ENCODE data around the gene DDB1.

DDB1 gene

DNA sequence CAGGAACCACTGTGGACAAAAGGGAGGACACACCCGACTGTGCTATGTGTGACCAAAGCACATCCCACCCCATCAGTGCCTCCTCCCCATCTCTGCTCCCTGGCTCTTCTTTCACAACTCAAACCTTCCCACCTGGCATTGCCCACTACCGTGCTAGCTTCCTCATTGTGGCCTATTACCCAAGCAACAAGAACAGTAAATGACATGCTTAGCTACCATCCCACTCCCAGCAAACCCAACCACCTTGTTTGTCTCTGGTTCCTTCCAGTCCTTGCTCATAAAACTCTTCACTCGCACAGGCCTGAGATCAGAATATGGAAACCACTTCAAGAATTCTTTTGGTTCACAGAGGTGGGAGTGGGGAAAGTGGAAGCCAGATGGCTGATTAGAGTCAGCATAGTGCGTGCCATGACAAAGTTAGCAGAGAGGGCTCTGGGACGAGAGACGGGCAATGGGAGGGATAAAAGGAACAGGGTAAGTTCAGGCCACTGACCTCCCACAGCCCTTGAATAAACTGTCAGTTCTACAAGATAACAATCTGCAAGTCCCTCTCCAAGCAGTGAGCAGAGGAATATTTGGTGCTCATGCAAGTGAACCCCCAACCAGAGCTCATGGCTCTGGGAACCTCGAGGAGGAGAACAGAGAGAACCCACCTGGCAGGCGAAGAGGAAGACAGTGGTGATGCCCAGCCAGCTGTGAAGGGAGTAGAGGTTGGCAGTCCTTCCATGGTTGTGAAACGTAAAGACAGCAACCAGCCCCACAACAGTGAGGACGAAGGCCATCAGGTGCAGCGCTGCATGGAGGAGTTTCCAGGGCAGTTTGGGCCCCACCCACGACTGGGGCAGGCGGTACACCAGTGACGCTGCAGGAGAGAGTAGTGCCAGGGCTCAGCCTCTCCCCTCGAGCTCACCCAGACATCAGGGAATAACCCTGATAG lies 20.5 kb upstream of the DDB1 start:
- Histone ChIP-seq H3K9ac (ENCODE audit: low read length) (no peak overlapping the region), H3K4me3 (ENCODE audit: low read length) (no peak overlapping the region), H3K27me3 (replicated peaks; ENCODE audit: control insufficient read depth, insufficient read depth, low read length) (no peaks in the 10 kb centered on the region), H3K4me1 (ENCODE audit: control insufficient read depth, insufficient read depth, low read length) (peaks cover 12% of the 10 kb centered on the region), H3K36me3 (ENCODE audit: control insufficient read depth, insufficient read depth, low read length, severe bottlenecking) (peaks cover 51% of the 10 kb centered on the region), H3K9me3 (ENCODE audit: control insufficient read depth, low read length) (no peaks in the 10 kb centered on the region)
- no peak for DNase-seq (ENCODE audit: low read depth)

GRCh38 chr11:61352038-61352437 lies 19.1 kb upstream of the DDB1 start:
- Histone ChIP-seq H3K36me3 (ENCODE audit: control insufficient read depth, insufficient read depth, low read length, severe bottlenecking) (peaks cover 49% of the 10 kb centered on the region), H3K27me3 (replicated peaks; ENCODE audit: control insufficient read depth, insufficient read depth, low read length) (no peaks in the 10 kb centered on the region), H3K9ac (ENCODE audit: low read length) (no peak overlapping the region), H3K9me3 (ENCODE audit: control insufficient read depth, low read length) (no peaks in the 10 kb centered on the region), H3K4me3 (ENCODE audit: low read length) (no peak overlapping the region), H3K4me1 (ENCODE audit: control insufficient read depth, insufficient read depth, low read length) (peaks cover 12% of the 10 kb centered on the region)
- DNase-seq (ENCODE audit: low read depth) = no peak

- Histone ChIP-seq H3K9me3 (ENCODE audit: control insufficient read depth, low read length) (no peaks in the 10 kb centered on the region), H3K36me3 (ENCODE audit: control insufficient read depth, insufficient read depth, low read length, severe bottlenecking) (peaks cover 49% of the 10 kb centered on the region), H3K4me1 (ENCODE audit: control insufficient read depth, insufficient read depth, low read length) (peaks cover 12% of the 10 kb centered on the region), H3K4me3 (ENCODE audit: low read length) (no peak overlapping the region), H3K27me3 (replicated peaks; ENCODE audit: control insufficient read depth, insufficient read depth, low read length) (no peaks in the 10 kb centered on the region), H3K9ac (ENCODE audit: low read length) (no peak overlapping the region)
- no peak for DNase-seq (ENCODE audit: low read depth)
These were observed 17.9 kb upstream of the DDB1 start for GRCh38 chr11:61350803-61351202.

DNA sequence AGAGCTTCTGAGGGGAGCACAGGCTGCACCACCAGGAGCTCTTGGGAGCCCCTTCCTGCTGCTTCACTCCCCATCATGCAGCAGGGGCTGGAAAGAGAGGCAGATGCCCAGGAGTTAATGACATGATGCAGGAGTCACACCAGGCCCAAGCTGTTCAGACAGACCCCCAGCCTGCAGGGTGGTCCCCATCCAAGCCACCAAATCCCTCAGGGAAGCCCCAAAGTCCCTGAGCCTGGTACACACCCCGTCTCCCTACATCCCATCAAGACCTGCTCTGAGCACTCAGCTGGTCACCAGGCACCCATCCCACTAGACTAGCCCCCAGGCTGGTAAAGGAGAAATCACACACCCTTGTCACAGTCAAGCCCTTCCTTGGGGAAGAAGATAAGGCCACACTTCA lies 17.4 kb upstream of the DDB1 start:
- H3K9ac ChIP-seq (ENCODE audit: low read length) = no peak overlapping the region
- no peaks in the 10 kb centered on the region for H3K27me3 ChIP-seq (replicated peaks; ENCODE audit: control insufficient read depth, insufficient read depth, low read length)
- H3K9me3 ChIP-seq (ENCODE audit: control insufficient read depth, low read length) = no peaks in the 10 kb centered on the region
- DNase-seq (ENCODE audit: low read depth) = no peak
- H3K4me1 ChIP-seq (ENCODE audit: control insufficient read depth, insufficient read depth, low read length) = peaks cover 12% of the 10 kb centered on the region
- H3K36me3 ChIP-seq (ENCODE audit: control insufficient read depth, insufficient read depth, low read length, severe bottlenecking) = peaks cover 49% of the 10 kb centered on the region
- no peak overlapping the region for H3K4me3 ChIP-seq (ENCODE audit: low read length)

DNA sequence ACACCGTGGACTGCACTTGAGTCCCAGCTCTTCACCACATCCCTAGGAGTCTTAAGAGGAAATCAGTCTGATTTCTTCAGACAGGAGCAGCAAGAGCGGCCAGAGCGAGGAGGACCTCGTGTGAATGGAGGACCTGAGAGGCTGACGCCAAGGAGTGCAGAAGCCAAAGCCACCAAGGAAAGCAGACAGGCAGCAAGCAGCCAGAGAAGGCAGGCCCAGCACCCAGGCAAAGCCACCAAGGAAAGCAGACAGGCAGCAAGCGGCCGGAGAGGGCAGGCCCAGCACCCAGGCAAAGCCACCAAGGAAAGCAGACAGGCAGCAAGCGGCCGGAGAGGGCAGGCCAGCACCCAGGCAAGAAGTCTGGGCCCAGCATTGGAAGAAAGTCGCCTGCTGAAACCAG lies 17.0 kb upstream of the DDB1 start:
- Histone ChIP-seq H3K9me3 (ENCODE audit: control insufficient read depth, low read length) (no peaks in the 10 kb centered on the region), H3K36me3 (ENCODE audit: control insufficient read depth, insufficient read depth, low read length, severe bottlenecking) (peaks cover 49% of the 10 kb centered on the region), H3K4me1 (ENCODE audit: control insufficient read depth, insufficient read depth, low read length) (peaks cover 12% of the 10 kb centered on the region), H3K4me3 (ENCODE audit: low read length) (no peak overlapping the region), H3K9ac (ENCODE audit: low read length) (no peak overlapping the region), H3K27me3 (replicated peaks; ENCODE audit: control insufficient read depth, insufficient read depth, low read length) (no peaks in the 10 kb centered on the region)
- no peak for DNase-seq (ENCODE audit: low read depth)

DNA sequence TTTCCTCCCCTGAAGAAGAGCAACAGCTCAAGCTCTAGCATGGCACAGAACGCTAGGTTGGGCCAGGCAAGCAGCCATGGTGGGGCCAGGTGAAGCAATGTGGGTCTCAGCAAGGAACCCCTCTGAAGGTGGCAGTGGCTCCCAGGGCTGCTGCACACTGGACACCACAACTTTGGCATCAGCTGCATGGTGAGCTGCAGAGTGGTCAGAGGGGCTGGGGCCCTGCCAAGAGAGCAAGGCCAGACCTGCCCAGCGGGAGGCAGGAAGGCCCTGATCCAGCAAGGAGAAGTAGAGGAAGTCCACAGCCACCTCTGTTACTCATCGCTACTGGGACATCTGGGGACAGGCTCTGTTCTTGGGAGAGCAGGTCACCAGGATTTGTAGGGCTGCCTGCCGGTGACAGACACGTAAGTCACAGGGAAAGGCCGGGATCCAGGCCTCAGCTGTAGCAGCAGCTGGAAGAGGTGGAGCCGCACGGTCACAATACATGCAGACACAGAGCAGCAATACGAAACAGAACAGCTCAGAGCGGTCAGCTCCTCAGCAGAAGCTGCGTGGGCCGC lies 16.4 kb upstream of the DDB1 start:
- Histone ChIP-seq H3K27me3 (replicated peaks; ENCODE audit: control insufficient read depth, insufficient read depth, low read length) (no peaks in the 10 kb centered on the region), H3K36me3 (ENCODE audit: control insufficient read depth, insufficient read depth, low read length, severe bottlenecking) (peaks cover 45% of the 10 kb centered on the region), H3K4me1 (ENCODE audit: control insufficient read depth, insufficient read depth, low read length) (peaks cover 12% of the 10 kb centered on the region), H3K9me3 (ENCODE audit: control insufficient read depth, low read length) (no peaks in the 10 kb centered on the region), H3K4me3 (ENCODE audit: low read length) (no peak overlapping the region), H3K9ac (ENCODE audit: low read length) (no peak overlapping the region)
- no peak for DNase-seq (ENCODE audit: low read depth)

GRCh38 chr11:61347916-61348461 lies 15.1 kb upstream of the DDB1 start:
- H3K4me3 ChIP-seq (ENCODE audit: low read length) = no peak overlapping the region
- no peaks in the 10 kb centered on the region for H3K9me3 ChIP-seq (ENCODE audit: control insufficient read depth, low read length)
- DNase-seq (ENCODE audit: low read depth) = no peak
- H3K4me1 ChIP-seq (ENCODE audit: control insufficient read depth, insufficient read depth, low read length) = peaks cover 12% of the 10 kb centered on the region
- H3K36me3 ChIP-seq (ENCODE audit: control insufficient read depth, insufficient read depth, low read length, severe bottlenecking) = peaks cover 34% of the 10 kb centered on the region
- no peak overlapping the region for H3K9ac ChIP-seq (ENCODE audit: low read length)
- H3K27me3 ChIP-seq (replicated peaks; ENCODE audit: control insufficient read depth, insufficient read depth, low read length) = no peaks in the 10 kb centered on the region

DNA sequence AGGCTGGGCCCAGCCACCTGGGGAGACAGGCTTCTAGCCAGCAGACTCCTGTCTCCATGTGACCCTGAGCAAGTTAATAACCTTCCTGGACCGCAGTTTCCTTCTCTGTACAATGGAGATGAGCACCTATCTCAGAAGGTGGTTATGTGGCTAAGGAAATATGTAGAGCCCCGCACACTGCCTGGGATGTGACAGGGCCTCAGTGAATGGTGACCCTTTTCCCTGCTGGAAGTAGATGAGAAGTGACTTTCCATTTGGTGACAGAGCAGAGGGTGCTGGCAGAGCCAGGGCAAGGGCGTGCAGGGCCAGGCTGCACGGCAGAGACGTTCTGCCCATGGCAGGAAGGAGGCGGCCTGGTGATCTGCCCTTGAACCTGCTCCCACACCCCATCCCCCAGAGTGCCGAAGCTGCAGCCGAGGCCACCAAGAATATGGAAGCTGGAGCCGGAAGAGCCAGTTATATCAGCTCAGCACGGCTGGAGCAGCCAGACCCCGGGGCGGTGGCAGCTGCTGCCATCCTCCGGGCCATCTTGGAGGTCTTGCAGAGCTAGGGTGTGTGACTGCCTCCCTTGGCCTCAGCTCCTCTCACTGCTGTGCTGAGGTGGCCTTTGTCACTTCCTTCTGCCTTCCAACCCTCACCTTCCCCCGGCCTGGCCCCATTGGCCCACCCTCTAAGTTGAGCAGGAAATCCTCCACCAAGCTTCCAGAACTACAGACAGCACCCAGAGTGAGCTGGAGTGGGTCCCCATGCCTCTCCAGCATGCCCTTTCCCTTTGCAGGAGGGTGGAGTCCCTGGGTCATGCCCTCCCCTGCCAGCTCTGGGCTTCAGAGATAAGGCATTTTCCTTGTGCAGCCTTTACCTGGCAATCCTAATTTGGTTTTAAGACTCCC lies 13.3 kb upstream of the DDB1 start:
- Histone ChIP-seq H3K36me3 (ENCODE audit: control insufficient read depth, insufficient read depth, low read length, severe bottlenecking) (peaks cover 28% of the 10 kb centered on the region), H3K9ac (ENCODE audit: low read length) (no peak overlapping the region), H3K27me3 (replicated peaks; ENCODE audit: control insufficient read depth, insufficient read depth, low read length) (no peaks in the 10 kb centered on the region), H3K9me3 (ENCODE audit: control insufficient read depth, low read length) (no peaks in the 10 kb centered on the region), H3K4me1 (ENCODE audit: control insufficient read depth, insufficient read depth, low read length) (no peaks in the 10 kb centered on the region), H3K4me3 (ENCODE audit: low read length) (no peak overlapping the region)
- DNase-seq (ENCODE audit: low read depth) = no peak

- peak; percentile 42 for DNase-seq (ENCODE audit: low read depth)
These were observed 12.3 kb upstream of the DDB1 start for GRCh38 chr11:61345170-61345610.

DNA sequence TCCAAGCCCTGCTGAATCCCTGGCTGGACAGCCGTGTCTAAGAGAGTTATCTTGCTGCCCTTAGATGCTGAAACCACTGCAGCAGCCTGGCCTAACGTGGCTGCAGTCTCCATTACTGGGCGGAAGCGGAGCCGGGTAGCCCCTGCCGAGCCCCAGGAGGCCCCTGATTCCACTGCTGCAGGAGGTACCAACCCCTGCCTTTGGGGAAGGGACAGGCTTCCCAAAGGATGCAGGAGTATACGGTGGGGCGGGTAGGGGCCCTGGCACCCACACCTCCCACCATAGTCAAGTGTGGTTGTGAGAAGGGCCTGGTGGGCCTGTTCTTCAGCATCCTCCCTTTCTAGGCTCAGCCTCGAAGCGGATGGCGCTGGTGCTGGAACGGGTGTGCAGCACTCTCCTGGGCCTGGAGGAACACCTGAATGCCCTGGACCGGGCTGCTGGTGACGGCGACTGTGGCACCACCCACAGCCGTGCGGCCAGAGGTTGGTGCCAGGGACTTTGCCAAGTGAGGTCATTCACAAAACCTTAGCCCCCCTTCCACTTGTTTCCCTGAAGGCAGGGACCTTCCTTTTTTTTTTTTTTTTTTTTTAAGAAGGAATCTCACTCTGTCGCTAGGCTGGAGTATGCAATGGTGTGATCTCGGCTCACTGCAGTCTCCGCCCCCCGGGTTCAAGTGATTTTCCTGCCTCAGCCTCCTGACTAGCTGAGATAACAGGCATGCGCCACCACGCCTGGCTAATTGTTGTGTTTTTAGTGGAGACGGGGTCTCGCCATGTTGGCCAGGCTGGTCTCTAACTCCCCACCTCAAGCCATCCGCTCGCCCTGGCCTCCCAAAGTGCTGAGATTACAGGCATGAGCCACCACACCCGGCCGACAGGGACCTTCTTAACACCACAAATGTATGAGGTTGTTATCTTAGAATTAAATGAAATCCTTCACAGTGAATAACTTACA lies 11.2 kb upstream of the DDB1 start:
- H3K4me3 ChIP-seq (ENCODE audit: low read length) = no peak overlapping the region
- H3K4me1 ChIP-seq (ENCODE audit: control insufficient read depth, insufficient read depth, low read length) = peaks cover 1% of the 10 kb centered on the region
- no peak for DNase-seq (ENCODE audit: low read depth)
- H3K27me3 ChIP-seq (replicated peaks; ENCODE audit: control insufficient read depth, insufficient read depth, low read length) = no peaks in the 10 kb centered on the region
- no peaks in the 10 kb centered on the region for H3K9me3 ChIP-seq (ENCODE audit: control insufficient read depth, low read length)
- peaks cover 10% of the 10 kb centered on the region for H3K36me3 ChIP-seq (ENCODE audit: control insufficient read depth, insufficient read depth, low read length, severe bottlenecking)
- no peak overlapping the region for H3K9ac ChIP-seq (ENCODE audit: low read length)

More at GRCh38 chr11:61345170-61345610, 12.3 kb upstream of the DDB1 start:
- no peak overlapping the region for H3K9ac ChIP-seq (ENCODE audit: low read length)
- H3K36me3 ChIP-seq (ENCODE audit: control insufficient read depth, insufficient read depth, low read length, severe bottlenecking) = peaks cover 19% of the 10 kb centered on the region
- no peaks in the 10 kb centered on the region for H3K9me3 ChIP-seq (ENCODE audit: control insufficient read depth, low read length)
- H3K4me3 ChIP-seq (ENCODE audit: low read length) = no peak overlapping the region
- no peaks in the 10 kb centered on the region for H3K27me3 ChIP-seq (replicated peaks; ENCODE audit: control insufficient read depth, insufficient read depth, low read length)
- H3K4me1 ChIP-seq (ENCODE audit: control insufficient read depth, insufficient read depth, low read length) = no peaks in the 10 kb centered on the region

Measured in adipocyte (in vitro differentiated cells).